Liver (tissue), 9 donors: ENCODE measurements around the gene PAPPA2. TPM values are rescaled to one million over a fixed set of nuclear protein-coding genes. Genes with fewer than 3 reads are reported as not detected.

Experiments
- DNase-seq: peaks from one replicate; pipeline ENCODE4 v3.0.0-alpha.2; 2017; ENCODE audit warnings: low spot score
- H3K27ac ChIP-seq, 2 donors: one replicate each; pipeline ENCODE4 v1.7.0; 2013; ENCODE audit warnings: inconsistent platforms in 2 of 2, low read length in 2 of 2, control low read depth in 1 of 2, low read depth in 1 of 2, mild to moderate bottlenecking in 1 of 2
- H3K27me3 ChIP-seq, 4 donors: one replicate each; pipeline versions ENCODE4 v1.6.1 to v1.7.0; 2013; ENCODE audit warnings: low read length in 3 of 4, inconsistent platforms in 1 of 4, mild to moderate bottlenecking in 1 of 4, moderate library complexity in 1 of 4; ENCODE audit not compliant: control insufficient read depth in 4 of 4, insufficient read depth in 4 of 4
- H3K36me3 ChIP-seq, 4 donors: one replicate each; pipeline versions ENCODE4 v1.6.1 to v1.7.0; 2013; ENCODE audit warnings: low read length in 3 of 4, mild to moderate bottlenecking in 3 of 4, low read depth in 1 of 4, moderate library complexity in 1 of 4; ENCODE audit not compliant: control insufficient read depth in 4 of 4, insufficient read depth in 3 of 4
- H3K4me1 ChIP-seq, 4 donors: one replicate each; pipeline versions ENCODE4 v1.6.1 to v1.7.0; 2013; ENCODE audit warnings: low read length in 3 of 4, mild to moderate bottlenecking in 3 of 4, moderate library complexity in 1 of 4; ENCODE audit not compliant: control insufficient read depth in 4 of 4, insufficient read depth in 4 of 4
- H3K4me3 ChIP-seq, 3 donors: one replicate each; pipeline versions ENCODE4 v1.6.1 to v1.7.0; 2013; ENCODE audit warnings: low read length in 3 of 3, control low read depth in 1 of 3, low read depth in 1 of 3, mild to moderate bottlenecking in 1 of 3
- H3K9ac ChIP-seq, 2 donors: one replicate each; pipeline ENCODE4 v1.7.0; 2013; ENCODE audit warnings: low read length in 2 of 2, mild to moderate bottlenecking in 2 of 2, moderate library complexity in 2 of 2, control low read depth in 1 of 2, low read depth in 1 of 2
- H3K9me3 ChIP-seq, 4 donors: one replicate each; pipeline versions ENCODE4 v1.6.1 to v1.7.0; 2013; ENCODE audit warnings: low read length in 3 of 4; ENCODE audit not compliant: control insufficient read depth in 4 of 4
- ATF3 ChIP-seq: IDR thresholded peaks from 2 replicates; pipeline ENCODE4 v1.6.1; 2016; ENCODE audit warnings: antibody characterized with exemption
- EGR1 ChIP-seq, 2 donors: IDR thresholded peaks; 2 replicates each; pipeline ENCODE4 v1.6.1; 2016 to 2018; ENCODE audit warnings: antibody characterized with exemption in 2 of 2, low read depth in 2 of 2
- FOXA1 ChIP-seq: IDR thresholded peaks from 2 replicates; pipeline ENCODE4 v1.6.1; 2016; ENCODE audit warnings: antibody characterized with exemption
- FOXA2 ChIP-seq: IDR thresholded peaks from 2 replicates; pipeline ENCODE4 v1.6.1; 2016; ENCODE audit warnings: antibody characterized with exemption
- HNF4A ChIP-seq, 2 donors: conservative IDR thresholded peaks; 2 replicates each; pipeline ENCODE4 v1.6.1; 2016; ENCODE audit warnings: antibody characterized with exemption in 2 of 2, mild to moderate bottlenecking in 2 of 2
- JUND ChIP-seq, 2 donors: IDR thresholded peaks; 2 replicates each; pipeline ENCODE4 v1.6.1; 2016; ENCODE audit warnings: antibody characterized with exemption in 2 of 2
- NR2F2 ChIP-seq: IDR thresholded peaks from 2 replicates; pipeline ENCODE4 v1.6.1; 2016; ENCODE audit warnings: antibody characterized with exemption
- RAD21 ChIP-seq, 2 donors: IDR thresholded peaks; 2 replicates each; pipeline ENCODE4 v1.6.1; 2016; ENCODE audit warnings: antibody characterized with exemption in 2 of 2, mild to moderate bottlenecking in 2 of 2
- REST ChIP-seq: IDR thresholded peaks from 2 replicates; pipeline ENCODE4 v1.6.1; 2016; ENCODE audit warnings: antibody characterized with exemption, mild to moderate bottlenecking
- RXRA ChIP-seq, 2 donors: IDR thresholded peaks; 2 replicates each; pipeline ENCODE4 v1.6.1; 2017 to 2018; ENCODE audit warnings: antibody characterized with exemption in 2 of 2, mild to moderate bottlenecking in 1 of 2
- SP1 ChIP-seq: IDR thresholded peaks from 2 replicates; pipeline ENCODE4 v1.6.1; 2018; ENCODE audit warnings: antibody characterized with exemption, mild to moderate bottlenecking
- TAF1 ChIP-seq: conservative IDR thresholded peaks from 2 replicates; pipeline ENCODE4 v1.6.1; 2016; ENCODE audit warnings: antibody characterized with exemption, mild to moderate bottlenecking
- YY1 ChIP-seq: IDR thresholded peaks from 2 replicates; pipeline ENCODE4 v1.6.1; 2016; ENCODE audit warnings: antibody characterized with exemption, mild to moderate bottlenecking
- ZBTB33 ChIP-seq: IDR thresholded peaks from 2 replicates; pipeline ENCODE4 v1.6.1; 2016; ENCODE audit warnings: antibody characterized with exemption
- WGBS: extraction: QIAGEN DNeasy Blood & Tissue Kit; methylation state at CpG from one replicate; pipeline ENCODE4 v1.1.7; 2013; 5-methylcytosine and 5-hydroxymethylcytosine counted together
- polyA plus RNA-seq, 2 donors: library from polyadenylated mRNA; stranded (reverse) in 1 of 2; unstranded in 1 of 2; fragments of 200-250 nt in 1 of 2; fragments of >200 nt in 1 of 2; fragmentation: Nextera tagmentation in 1 of 2; extraction: Ambion mirVana in 1 of 2; gene quantifications; one replicate each; pipeline versions ENCODE4 v1.2.1 to v1.2.3, GENCODE V29; 2013 to 2015
- total RNA-seq, 2 donors: library from RNA; depleted of rRNA; stranded (reverse); fragments of >200 nt; gene quantifications; one replicate each; pipeline ENCODE4 v1.2.3, GENCODE V29; 2014
- donor health status: healthy.
- donor health status: healthy.
- donor health status: healthy.
- donor health status: healthy.
- donor health status: healthy.

Gene PAPPA2
- total and polyA plus RNA-seq, 4 donors = 0.19 to 27.2 (median 13.4) TPM

DNA sequence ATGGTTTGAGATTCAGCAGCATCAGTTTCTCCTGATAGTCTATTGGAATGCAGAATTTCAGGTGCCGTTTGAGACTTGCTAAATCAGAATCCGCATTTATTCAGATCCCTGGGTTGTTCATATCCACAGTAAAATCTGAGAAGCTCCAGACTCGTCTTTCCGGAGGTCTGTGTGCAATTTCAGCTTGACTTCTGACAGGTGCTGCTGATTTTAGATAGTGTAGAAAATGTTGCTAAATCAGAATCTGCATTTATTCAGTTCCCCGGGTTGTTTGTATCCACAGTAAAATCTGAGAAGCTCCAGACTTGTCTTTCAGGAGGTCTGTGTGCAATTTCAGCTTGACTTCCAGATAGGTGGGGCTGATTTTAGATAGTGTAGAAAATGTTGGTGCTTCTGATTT is 113.7 kb downstream of the PAPPA2 start:
- H3K27ac ChIP-seq = no peak overlapping the region
- H3K36me3 ChIP-seq = no peaks in the 10 kb centered on the region
- no peak overlapping the region for H3K4me3 ChIP-seq
- no peak for DNase-seq
- H3K4me1 ChIP-seq = no peaks in the 10 kb centered on the region
- 86% methylated on average over 5 of the region's 5 CpGs for WGBS
- H3K9ac ChIP-seq = no peak overlapping the region
- no peaks in the 10 kb centered on the region for H3K9me3 ChIP-seq
- no peak for TF ChIP-seq RXRA (IDR thresholded peaks at IDR 0.05)
- no peak for TF ChIP-seq ATF3
- TF ChIP-seq YY1 = no peak
- no peak for TF ChIP-seq HNF4A (conservative IDR thresholded peaks at IDR 0.05)
- TF ChIP-seq SP1 = no peak
- no peak for TF ChIP-seq FOXA2
- TF ChIP-seq FOXA1 = no peak
- TF ChIP-seq TAF1 = no peak
- no peak for TF ChIP-seq REST
- no peak for TF ChIP-seq EGR1 (IDR thresholded peaks at IDR 0.05; ENCODE audit: low read depth in 2 of 2)
- no peak for TF ChIP-seq JUND (IDR thresholded peaks at IDR 0.05)
- no peak for TF ChIP-seq NR2F2
- no peaks in the 10 kb centered on the region for H3K27me3 ChIP-seq

DNA sequence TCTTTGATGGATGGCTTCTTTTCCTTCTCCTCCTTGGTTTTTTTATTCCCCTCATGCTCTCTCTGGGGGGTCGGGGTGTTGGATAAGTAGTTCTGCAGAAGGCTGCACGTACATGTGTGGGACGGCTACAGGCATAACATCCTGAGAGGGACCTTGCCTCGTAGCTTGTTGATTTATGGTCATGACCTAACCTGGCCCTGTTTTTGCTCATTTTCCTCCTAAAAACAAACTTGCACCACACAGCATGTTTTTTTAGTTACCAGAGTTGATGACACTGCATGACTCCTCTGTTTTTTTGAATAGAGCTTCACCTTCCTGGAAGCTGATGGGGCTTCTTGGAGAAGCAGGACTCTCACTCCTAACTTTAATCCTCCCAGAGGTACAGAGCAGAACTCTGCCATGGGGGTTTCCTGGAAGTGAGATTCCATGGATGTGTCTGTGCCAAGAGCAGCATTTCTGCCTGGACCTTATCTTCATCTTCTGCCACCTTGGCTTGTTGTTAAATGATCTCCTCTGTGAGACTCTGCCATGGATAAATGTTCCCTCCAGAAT is 114.7 kb downstream of the PAPPA2 start:
- Histone ChIP-seq H3K9me3 (no peaks in the 10 kb centered on the region), H3K4me1 (no peaks in the 10 kb centered on the region), H3K9ac (peak overlapping the region in 1 of 2 donors; percentile 28), H3K36me3 (no peaks in the 10 kb centered on the region), H3K4me3 (no peak overlapping the region), H3K27ac (no peak overlapping the region), H3K27me3 (no peaks in the 10 kb centered on the region)
- TF ChIP-seq SP1 (no peak), RAD21 (IDR thresholded peaks at IDR 0.05) (no peak), RXRA (IDR thresholded peaks at IDR 0.05) (peak; percentile 39 to 48), NR2F2 (no peak), ZBTB33 (no peak), EGR1 (IDR thresholded peaks at IDR 0.05; ENCODE audit: low read depth in 2 of 2) (no peak), FOXA2 (peak; percentile 40), HNF4A (conservative IDR thresholded peaks at IDR 0.05) (peak in 1 of 2 donors; percentile 48), ATF3 (no peak)
- DNase-seq = no peak
- 13% methylated on average over 4 of the region's 4 CpGs for WGBS
